Uterus (tissue), 4 donors: ENCODE measurements around the gene ADAMTSL1. TPM values are rescaled to one million over a fixed set of nuclear protein-coding genes. Genes with fewer than 3 reads are reported as not detected.

Source experiments
- DNase-seq, 2 donors: peaks; one replicate each; pipeline ENCODE4 v3.0.0-alpha.2; 2019 to 2020
- H3K27ac ChIP-seq, 2 donors: fragments of 200-600 bp; sonication (generic); 1 replicate in 1 of 2; 2 replicates in 1 of 2; pipeline ENCODE4 v1.5.1; 2016 to 2018
- H3K27me3 ChIP-seq, 2 donors: fragments of 200-600 bp; sonication (generic); one replicate each; pipeline ENCODE4 v1.5.1; 2018 to 2019; ENCODE audit warnings: control low read depth in 1 of 2
- H3K36me3 ChIP-seq, 2 donors: fragments of 200-600 bp; sonication (generic); one replicate each; pipeline ENCODE4 v1.5.1; 2019; ENCODE audit warnings: control low read depth in 1 of 2
- H3K4me1 ChIP-seq, 2 donors: fragments of 200-600 bp; sonication (generic); one replicate each; pipeline ENCODE4 v1.5.1; 2018 to 2019; ENCODE audit warnings: control low read depth in 1 of 2
- H3K4me3 ChIP-seq, 2 donors: fragments of 200-600 bp; sonication (generic); 1 replicate in 1 of 2; 2 replicates in 1 of 2; pipeline ENCODE4 v1.5.1; 2018 to 2019; ENCODE audit warnings: mild to moderate bottlenecking in 1 of 2
- H3K9me3 ChIP-seq, 2 donors: fragments of 200-600 bp; sonication (generic); one replicate each; pipeline ENCODE4 v1.5.1; 2019; ENCODE audit warnings: control low read depth in 1 of 2
- CTCF ChIP-seq, 4 experiments: fragments of 200-600 bp in 2 of 4; fragments of 450-650 bp in 2 of 4; sonication (generic) in 2 of 4; IDR thresholded peaks; one replicate each; pipeline ENCODE4 v1.5.1; 2016 to 2019; ENCODE audit warnings: antibody characterized with exemption in 4 of 4, mild to moderate bottlenecking in 2 of 4, moderate library complexity in 1 of 4
- POLR2A ChIP-seq, 2 donors: fragments of 450-650 bp; IDR thresholded peaks; one replicate each; pipeline ENCODE4 v1.6.1; 2016; ENCODE audit warnings: antibody characterized with exemption in 2 of 2, mild to moderate bottlenecking in 1 of 2, moderate library complexity in 1 of 2
- intact Hi-C: fragments of 100-400 bp; cut with DNase I; formaldehyde crosslinking; loops from one replicate; pipeline ENCODE4 v1.15.1; 2023; ENCODE audit warnings: low total_unique reads
- total RNA-seq, 4 donors: library from RNA; depleted of rRNA in 3 of 4; stranded (reverse); fragments of >200 nt in 3 of 4; gene quantifications; one replicate each; pipeline versions ENCODE4 v1.1.0 to v1.2.4, GENCODE V29; 2014 to 2023
- donor health status: DM: yes; HTN: yes; CAD: no.

ADAMTSL1 gene
- total RNA-seq, 4 donors from 2014 or later: 30.0 to 186 (median 138) TPM

GRCh38 chr9:18437315-18438201 lies 36.4 kb upstream of the ADAMTSL1 start:
- TF ChIP-seq CTCF (IDR thresholded peaks at IDR 0.05) (no peak), POLR2A (IDR thresholded peaks at IDR 0.05) (no peak)
- H3K36me3 ChIP-seq: no peaks in the 10 kb centered on the region
- intact Hi-C loops: no loop called here
- H3K27ac ChIP-seq: peak overlapping the region; percentile 90 to 97
- peak overlapping the region; percentile 42 to 50 for H3K4me3 ChIP-seq
- DNase-seq: peak; percentile 25 to 42
- H3K4me1 ChIP-seq: no peaks in the 10 kb centered on the region
- no peaks in the 10 kb centered on the region for H3K9me3 ChIP-seq
- H3K27me3 ChIP-seq: no peaks in the 10 kb centered on the region

GRCh38 chr9:18438300-18438925 lies 35.5 kb upstream of the ADAMTSL1 start:
- intact Hi-C loops: no loop called here

GRCh38 chr9:18438951-18439350 lies 35.0 kb upstream of the ADAMTSL1 start:
- Histone ChIP-seq H3K4me3 (peak overlapping the region; percentile 42 to 50), H3K9me3 (no peaks in the 10 kb centered on the region), H3K27ac (peak overlapping the region; percentile 90 to 97), H3K27me3 (no peaks in the 10 kb centered on the region), H3K4me1 (no peaks in the 10 kb centered on the region), H3K36me3 (no peaks in the 10 kb centered on the region)
- no peak for DNase-seq
- intact Hi-C loops: no loop called here
- TF ChIP-seq CTCF (IDR thresholded peaks at IDR 0.05) (no peak), POLR2A (IDR thresholded peaks at IDR 0.05) (no peak)

More at GRCh38 chr9:18438300-18438925, 35.5 kb upstream of the ADAMTSL1 start:
- Histone ChIP-seq H3K4me3 (peak overlapping the region; percentile 42 to 50), H3K9me3 (no peaks in the 10 kb centered on the region), H3K36me3 (no peaks in the 10 kb centered on the region), H3K4me1 (no peaks in the 10 kb centered on the region), H3K27ac (peak overlapping the region; percentile 90 to 97), H3K27me3 (no peaks in the 10 kb centered on the region)
- TF ChIP-seq POLR2A (IDR thresholded peaks at IDR 0.05) (no peak), CTCF (IDR thresholded peaks at IDR 0.05) (peak; percentile 44 to 64 (median 58))
- DNase-seq: peak; percentile 66 to 71

- TF ChIP-seq POLR2A (IDR thresholded peaks at IDR 0.05) (no peak), CTCF (IDR thresholded peaks at IDR 0.05) (no peak)
- Histone ChIP-seq H3K27me3 (no peaks in the 10 kb centered on the region), H3K4me1 (no peaks in the 10 kb centered on the region), H3K9me3 (no peaks in the 10 kb centered on the region), H3K36me3 (no peaks in the 10 kb centered on the region), H3K27ac (peak overlapping the region in 1 of 2 donors; percentile 63), H3K4me3 (no peak overlapping the region)
- no peak for DNase-seq
- intact Hi-C loops: loop anchor here (10.0 kb wide), 1 partner anchor 186 kb away; no protein-coding TSS in a partner anchor
These were observed 32.7 kb upstream of the ADAMTSL1 start for GRCh38 chr9:18441261-18441660.
